K562 (cell line): Measurements from ENCODE around the gene SPATS2. TPM values are rescaled to one million over a fixed set of nuclear protein-coding genes. Genes with fewer than 3 reads are reported as not detected.
A peak's percentile ranks its signal among the peaks of the same experiment; 100 is the strongest.

Experiments
- CHD2 ChIP-seq: IDR thresholded peaks from 2 replicates; pipeline ENCODE4 v1.6.1; 2011; ENCODE audit warnings: low read depth, low read length
- E2F5 ChIP-seq: sonication (generic); formaldehyde crosslinking; IDR thresholded peaks from 2 replicates; pipeline ENCODE4 v1.8.0; 2022; ENCODE audit warnings: mild to moderate bottlenecking, missing genetic modification reagents
- KLF16 ChIP-seq: IDR thresholded peaks from 2 replicates; pipeline ENCODE4 v1.6.1; 2016; ENCODE audit warnings: antibody characterized with exemption
- MAZ ChIP-seq, 2 experiments: fragments of 450-650 bp in 1 of 2; sonication (generic) in 1 of 2; formaldehyde crosslinking; IDR thresholded peaks in 1 of 2; conservative IDR thresholded peaks in 1 of 2; 2 replicates each; pipeline versions ENCODE4 v1.4.0 to v1.5.0; 2020; ENCODE audit warnings: mild to moderate bottlenecking in 1 of 2, missing genetic modification reagents in 1 of 2
- MEIS2 ChIP-seq: fragments of 450-650 bp; IDR thresholded peaks from 2 replicates; pipeline ENCODE4 v1.6.1; 2014; ENCODE audit warnings: mild to moderate bottlenecking; ENCODE audit not compliant: partially characterized antibody
- MYNN ChIP-seq, 2 experiments: sonication (generic); formaldehyde crosslinking in 1 of 2; IDR thresholded peaks; 2 replicates each; pipeline versions ENCODE4 v1.5.0 to v1.6.1; 2016 to 2020; ENCODE audit warnings: antibody characterized with exemption in 1 of 2, missing genetic modification reagents in 1 of 2
- SIN3B ChIP-seq: fragments of 450-650 bp; IDR thresholded peaks from 2 replicates; pipeline ENCODE4 v1.6.1; 2017; ENCODE audit warnings: low read depth, mild to moderate bottlenecking, moderate library complexity
- SNIP1 ChIP-seq: fragments of 450-650 bp; IDR thresholded peaks from 2 replicates; pipeline ENCODE4 v1.7.1; 2017; ENCODE audit warnings: low read depth, mild to moderate bottlenecking
- ZFP91 ChIP-seq: sonication (generic); formaldehyde crosslinking; IDR thresholded peaks from 2 replicates; pipeline ENCODE4 v1.8.0; 2022; ENCODE audit warnings: mild to moderate bottlenecking, missing genetic modification reagents
- ZNF644 ChIP-seq: fragments of 200-800 bp; sonication (Bioruptor generic); IDR thresholded peaks from 2 replicates; pipeline ENCODE4 v1.6.1; 2016; ENCODE audit warnings: low read depth, missing genetic modification characterization, missing compliant biosample characterization
- polyA plus RNA-seq, 8 experiments: library from polyadenylated mRNA; depleted of rRNA in 4 of 8; stranded (reverse) in 5 of 8; unstranded in 3 of 8; fragments of >200 nt; fragmentation: Nextera tagmentation in 2 of 8; fragmentation: Illumina TruSeq in 1 of 8; extraction: Ambion mirVana in 2 of 8; extraction: Trizol in 1 of 8; gene quantifications; 2 replicates each; pipeline versions ENCODE4 v1.2.1 to v1.2.3, GENCODE V29; 2011 to 2014; ENCODE audit warnings: inconsistent platforms in 1 of 8, missing spikeins in 1 of 8
- total RNA-seq, 7 experiments: library from RNA; depleted of rRNA in 6 of 7; stranded (reverse); fragments of >200 nt in 6 of 7; fragmentation: Illumina TruSeq in 2 of 7; extraction: Trizol in 2 of 7; gene quantifications; 2 replicates each; pipeline versions ENCODE4 v1.2.1 to v1.2.3, GENCODE V29; 2011 to 2021; ENCODE audit warnings: low replicate concordance in 1 of 7
- TF ChIP-seq, protein P1 (sequence below): fragments of 450-650 bp; IDR thresholded peaks from 2 replicates; pipeline ENCODE4 v1.6.1; 2018; ENCODE audit not compliant: partially characterized antibody
- TF ChIP-seq, protein P2 (sequence below): sonication (generic); formaldehyde crosslinking; IDR thresholded peaks from 2 replicates; pipeline ENCODE4 v1.8.0; 2022; ENCODE audit warnings: mild to moderate bottlenecking, low read depth, missing genetic modification reagents
- TF ChIP-seq, protein P3 (sequence below): sonication (generic); formaldehyde crosslinking; IDR thresholded peaks from 2 replicates; pipeline ENCODE4 v1.8.1; 2023; ENCODE audit warnings: missing genetic modification reagents, mild to moderate bottlenecking, borderline replicate concordance

Gene SPATS2
- total and polyA plus RNA-seq, 9 of the 15 experiments (the other 6 are each of a cell fraction or from before 2014, with no cell fraction given) = 5.4 to 48.2 (median 17.5) TPM

GRCh38 chr12:49366652-49367380 is 446 bp upstream of the SPATS2 start (continued):
- 0 out of 2 replicates have a peak, but pooled peaks have one; percentile 22 for TF ChIP-seq ZFP91
- TF ChIP-seq MEIS2 = peak; percentile 85
- TF ChIP-seq, protein P1, sequence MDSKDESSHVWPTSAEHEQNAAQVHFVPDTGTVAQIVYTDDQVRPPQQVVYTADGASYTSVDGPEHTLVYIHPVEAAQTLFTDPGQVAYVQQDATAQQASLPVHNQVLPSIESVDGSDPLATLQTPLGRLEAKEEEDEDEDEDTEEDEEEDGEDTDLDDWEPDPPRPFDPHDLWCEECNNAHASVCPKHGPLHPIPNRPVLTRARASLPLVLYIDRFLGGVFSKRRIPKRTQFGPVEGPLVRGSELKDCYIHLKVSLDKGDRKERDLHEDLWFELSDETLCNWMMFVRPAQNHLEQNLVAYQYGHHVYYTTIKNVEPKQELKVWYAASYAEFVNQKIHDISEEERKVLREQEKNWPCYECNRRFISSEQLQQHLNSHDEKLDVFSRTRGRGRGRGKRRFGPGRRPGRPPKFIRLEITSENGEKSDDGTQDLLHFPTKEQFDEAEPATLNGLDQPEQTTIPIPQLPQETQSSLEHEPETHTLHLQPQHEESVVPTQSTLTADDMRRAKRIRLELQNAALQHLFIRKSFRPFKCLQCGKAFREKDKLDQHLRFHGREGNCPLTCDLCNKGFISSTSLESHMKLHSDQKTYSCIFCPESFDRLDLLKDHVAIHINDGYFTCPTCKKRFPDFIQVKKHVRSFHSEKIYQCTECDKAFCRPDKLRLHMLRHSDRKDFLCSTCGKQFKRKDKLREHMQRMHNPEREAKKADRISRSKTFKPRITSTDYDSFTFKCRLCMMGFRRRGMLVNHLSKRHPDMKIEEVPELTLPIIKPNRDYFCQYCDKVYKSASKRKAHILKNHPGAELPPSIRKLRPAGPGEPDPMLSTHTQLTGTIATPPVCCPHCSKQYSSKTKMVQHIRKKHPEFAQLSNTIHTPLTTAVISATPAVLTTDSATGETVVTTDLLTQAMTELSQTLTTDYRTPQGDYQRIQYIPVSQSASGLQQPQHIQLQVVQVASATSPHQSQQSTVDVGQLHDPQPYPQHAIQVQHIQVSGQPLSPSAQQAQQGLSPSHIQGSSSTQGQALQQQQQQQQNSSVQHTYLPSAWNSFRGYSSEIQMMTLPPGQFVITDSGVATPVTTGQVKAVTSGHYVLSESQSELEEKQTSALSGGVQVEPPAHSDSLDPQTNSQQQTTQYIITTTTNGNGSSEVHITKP = no peak
- no peak for TF ChIP-seq KLF16
- TF ChIP-seq, protein P2, sequence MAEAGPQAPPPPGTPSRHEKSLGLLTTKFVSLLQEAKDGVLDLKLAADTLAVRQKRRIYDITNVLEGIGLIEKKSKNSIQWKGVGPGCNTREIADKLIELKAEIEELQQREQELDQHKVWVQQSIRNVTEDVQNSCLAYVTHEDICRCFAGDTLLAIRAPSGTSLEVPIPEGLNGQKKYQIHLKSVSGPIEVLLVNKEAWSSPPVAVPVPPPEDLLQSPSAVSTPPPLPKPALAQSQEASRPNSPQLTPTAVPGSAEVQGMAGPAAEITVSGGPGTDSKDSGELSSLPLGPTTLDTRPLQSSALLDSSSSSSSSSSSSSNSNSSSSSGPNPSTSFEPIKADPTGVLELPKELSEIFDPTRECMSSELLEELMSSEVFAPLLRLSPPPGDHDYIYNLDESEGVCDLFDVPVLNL = peak; percentile 74
- peak; percentile 55; the same call in 1 of the 2 replicates for TF ChIP-seq E2F5 (CRISPR knock-in tag)
- no peak; the same call in 1 of the 2 replicates for TF ChIP-seq CHD2
- 0 out of 2 replicates have a peak, but pooled peaks have one; percentile 13 for TF ChIP-seq SIN3B
- 0 out of 2 replicates have a peak, but pooled peaks have one; percentile 15 for TF ChIP-seq SNIP1
- TF ChIP-seq MAZ (CRISPR knock-in tag; conservative IDR thresholded peaks at IDR 0.05 in 1 of 2, IDR thresholded peaks at IDR 0.05 in 1 of 2) = peak; percentile 55 to 71; a peak in 3 of 4 replicates
- peak; percentile 72; the same call in 1 of the 2 replicates for TF ChIP-seq ZNF644 (tag)
- TF ChIP-seq, protein P3, sequence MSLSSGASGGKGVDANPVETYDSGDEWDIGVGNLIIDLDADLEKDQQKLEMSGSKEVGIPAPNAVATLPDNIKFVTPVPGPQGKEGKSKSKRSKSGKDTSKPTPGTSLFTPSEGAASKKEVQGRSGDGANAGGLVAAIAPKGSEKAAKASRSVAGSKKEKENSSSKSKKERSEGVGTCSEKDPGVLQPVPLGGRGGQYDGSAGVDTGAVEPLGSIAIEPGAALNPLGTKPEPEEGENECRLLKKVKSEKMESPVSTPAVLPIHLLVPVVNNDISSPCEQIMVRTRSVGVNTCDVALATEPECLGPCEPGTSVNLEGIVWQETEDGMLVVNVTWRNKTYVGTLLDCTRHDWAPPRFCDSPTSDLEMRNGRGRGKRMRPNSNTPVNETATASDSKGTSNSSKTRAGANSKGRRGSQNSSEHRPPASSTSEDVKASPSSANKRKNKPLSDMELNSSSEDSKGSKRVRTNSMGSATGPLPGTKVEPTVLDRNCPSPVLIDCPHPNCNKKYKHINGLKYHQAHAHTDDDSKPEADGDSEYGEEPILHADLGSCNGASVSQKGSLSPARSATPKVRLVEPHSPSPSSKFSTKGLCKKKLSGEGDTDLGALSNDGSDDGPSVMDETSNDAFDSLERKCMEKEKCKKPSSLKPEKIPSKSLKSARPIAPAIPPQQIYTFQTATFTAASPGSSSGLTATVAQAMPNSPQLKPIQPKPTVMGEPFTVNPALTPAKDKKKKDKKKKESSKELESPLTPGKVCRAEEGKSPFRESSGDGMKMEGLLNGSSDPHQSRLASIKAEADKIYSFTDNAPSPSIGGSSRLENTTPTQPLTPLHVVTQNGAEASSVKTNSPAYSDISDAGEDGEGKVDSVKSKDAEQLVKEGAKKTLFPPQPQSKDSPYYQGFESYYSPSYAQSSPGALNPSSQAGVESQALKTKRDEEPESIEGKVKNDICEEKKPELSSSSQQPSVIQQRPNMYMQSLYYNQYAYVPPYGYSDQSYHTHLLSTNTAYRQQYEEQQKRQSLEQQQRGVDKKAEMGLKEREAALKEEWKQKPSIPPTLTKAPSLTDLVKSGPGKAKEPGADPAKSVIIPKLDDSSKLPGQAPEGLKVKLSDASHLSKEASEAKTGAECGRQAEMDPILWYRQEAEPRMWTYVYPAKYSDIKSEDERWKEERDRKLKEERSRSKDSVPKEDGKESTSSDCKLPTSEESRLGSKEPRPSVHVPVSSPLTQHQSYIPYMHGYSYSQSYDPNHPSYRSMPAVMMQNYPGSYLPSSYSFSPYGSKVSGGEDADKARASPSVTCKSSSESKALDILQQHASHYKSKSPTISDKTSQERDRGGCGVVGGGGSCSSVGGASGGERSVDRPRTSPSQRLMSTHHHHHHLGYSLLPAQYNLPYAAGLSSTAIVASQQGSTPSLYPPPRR (CRISPR knock-in tag) = peak; percentile 69; the same call in 1 of the 2 replicates
- TF ChIP-seq MYNN (IDR thresholded peaks at IDR 0.05) = no peak
- TF ChIP-seq MYNN (CRISPR knock-in tag; IDR thresholded peaks at IDR 0.05) = no peak
